ENCODE measurements around the gene XRCC4.

DNA sequence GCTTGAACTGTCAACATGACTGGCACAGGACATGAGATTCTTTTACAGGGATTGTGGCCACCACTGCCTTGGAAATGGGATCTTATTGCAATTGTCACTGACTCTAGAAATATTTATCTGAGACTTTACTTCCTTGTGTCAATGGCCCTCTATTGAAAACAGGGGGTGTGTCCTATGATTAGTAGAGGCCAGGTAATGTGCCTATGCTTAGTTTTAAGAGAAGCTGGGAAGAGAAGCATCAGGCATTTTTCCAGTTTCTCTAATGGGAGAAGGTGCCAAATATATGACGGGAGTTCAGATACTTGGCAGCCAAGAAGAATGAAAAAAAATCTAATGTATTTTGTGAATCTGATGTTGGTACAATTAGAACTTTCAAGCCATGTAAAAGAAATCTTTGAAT, 320.3 kb downstream of the XRCC4 start:
- TF ChIP-seq, protein P1, sequence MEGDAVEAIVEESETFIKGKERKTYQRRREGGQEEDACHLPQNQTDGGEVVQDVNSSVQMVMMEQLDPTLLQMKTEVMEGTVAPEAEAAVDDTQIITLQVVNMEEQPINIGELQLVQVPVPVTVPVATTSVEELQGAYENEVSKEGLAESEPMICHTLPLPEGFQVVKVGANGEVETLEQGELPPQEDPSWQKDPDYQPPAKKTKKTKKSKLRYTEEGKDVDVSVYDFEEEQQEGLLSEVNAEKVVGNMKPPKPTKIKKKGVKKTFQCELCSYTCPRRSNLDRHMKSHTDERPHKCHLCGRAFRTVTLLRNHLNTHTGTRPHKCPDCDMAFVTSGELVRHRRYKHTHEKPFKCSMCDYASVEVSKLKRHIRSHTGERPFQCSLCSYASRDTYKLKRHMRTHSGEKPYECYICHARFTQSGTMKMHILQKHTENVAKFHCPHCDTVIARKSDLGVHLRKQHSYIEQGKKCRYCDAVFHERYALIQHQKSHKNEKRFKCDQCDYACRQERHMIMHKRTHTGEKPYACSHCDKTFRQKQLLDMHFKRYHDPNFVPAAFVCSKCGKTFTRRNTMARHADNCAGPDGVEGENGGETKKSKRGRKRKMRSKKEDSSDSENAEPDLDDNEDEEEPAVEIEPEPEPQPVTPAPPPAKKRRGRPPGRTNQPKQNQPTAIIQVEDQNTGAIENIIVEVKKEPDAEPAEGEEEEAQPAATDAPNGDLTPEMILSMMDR (IDR thresholded peaks at IDR 0.05; ENCODE audit: low read depth, low read length): no peak
- TF ChIP-seq POLR2A (IDR thresholded peaks at IDR 0.05; ENCODE audit: extremely low read depth, insufficient read length) (no peak), MYC (IDR thresholded peaks at IDR 0.05; ENCODE audit: low read depth, low read length) (no peak)
- TF ChIP-seq, protein P2, sequence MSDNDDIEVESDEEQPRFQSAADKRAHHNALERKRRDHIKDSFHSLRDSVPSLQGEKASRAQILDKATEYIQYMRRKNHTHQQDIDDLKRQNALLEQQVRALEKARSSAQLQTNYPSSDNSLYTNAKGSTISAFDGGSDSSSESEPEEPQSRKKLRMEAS (IDR thresholded peaks at IDR 0.05; ENCODE audit: low read depth, low read length): no peak

Measured in NB4 (cell line).